GM18505 (cell line): ENCODE data around the gene MTFR2.

ENCODE experiments used
- ATAC-seq: cut with Tn5 transposase; IDR thresholded peaks from one replicate; pipeline ENCODE4 v1.9.1; 2021; ENCODE audit not compliant: unreplicated experiment
- POLR2A ChIP-seq: IDR thresholded peaks from 4 replicates; pipeline ENCODE4 v1.6.1; 2011; ENCODE audit warnings: borderline replicate concordance; ENCODE audit not compliant: insufficient read depth, insufficient read length; ENCODE audit errors: extremely low read depth

The MTFR2 gene

GRCh38 chr6:136249811-136250685 lies at the start of gene MTFR2:
Gene MTFR2 (minus strand): TSS chr6:136250311. CDS start chr6:136249099, 1,212 bp downstream.
- ATAC-seq, result peak; percentile 97
- TF ChIP-seq POLR2A, result peak; percentile 79

- no peak for ATAC-seq
Observed at GRCh38 chr6:136294621-136295020, 44.5 kb upstream of the MTFR2 start.

GRCh38 chr6:136290410-136291010 lies 40.4 kb upstream of the MTFR2 start:
- ATAC-seq, result peak; percentile 24
- no peak for TF ChIP-seq POLR2A

More at GRCh38 chr6:136294621-136295020, 44.5 kb upstream of the MTFR2 start:
- no peak for TF ChIP-seq POLR2A

- peak; percentile 98 for TF ChIP-seq POLR2A
Observed at GRCh38 chr6:136289579-136290409, 39.7 kb upstream of the MTFR2 start, which contains the start of gene BCLAF1. Gene BCLAF1 (minus strand): TSS chr6:136289846. CDS start chr6:136279866, 9,980 bp downstream.

GRCh38 chr6:136289327-136289578 lies 39.1 kb upstream of the MTFR2 start:
- no peak for TF ChIP-seq POLR2A
- peak; percentile 46 for ATAC-seq

More at GRCh38 chr6:136289579-136290409, 39.7 kb upstream of the MTFR2 start, which contains the start of gene BCLAF1:
- ATAC-seq, result peak; percentile 92

GRCh38 chr6:136288566-136289326 lies 38.6 kb upstream of the MTFR2 start:
- no peak for TF ChIP-seq POLR2A
- ATAC-seq, result peak; percentile 32

- TF ChIP-seq POLR2A, result no peak
- ATAC-seq, result no peak
Observed at GRCh38 chr6:136284909-136285308, 34.8 kb upstream of the MTFR2 start.

- TF ChIP-seq POLR2A, result no peak
- ATAC-seq, result no peak
Observed at GRCh38 chr6:136282906-136283305, 32.8 kb upstream of the MTFR2 start.

GRCh38 chr6:136280032-136280609 lies 30.0 kb upstream of the MTFR2 start:
- no peak for ATAC-seq
- TF ChIP-seq POLR2A, result no peak

GRCh38 chr6:136274062-136274461 lies 24.0 kb upstream of the MTFR2 start:
- no peak for TF ChIP-seq POLR2A
- ATAC-seq, result no peak

GRCh38 chr6:136265101-136265500 lies 15.0 kb upstream of the MTFR2 start:
- no peak for TF ChIP-seq POLR2A
- ATAC-seq, result no peak

- no peak for TF ChIP-seq POLR2A
- no peak for ATAC-seq
Observed at GRCh38 chr6:136262940-136263339, 12.8 kb upstream of the MTFR2 start.
